GM18511 (cell line): ENCODE results near the gene ADK.
"Not testable (repeated sequence)": the region's sequence is repeated elsewhere in the genome, so short reads cannot be mapped to it uniquely, and the experiment has no call there.

ENCODE experiments used
- ATAC-seq: cut with Tn5 transposase; IDR thresholded peaks from one replicate; pipeline ENCODE4 v1.9.1; 2021; ENCODE audit warnings: mild to moderate bottlenecking, moderate library complexity; ENCODE audit not compliant: unreplicated experiment

ADK gene

DNA sequence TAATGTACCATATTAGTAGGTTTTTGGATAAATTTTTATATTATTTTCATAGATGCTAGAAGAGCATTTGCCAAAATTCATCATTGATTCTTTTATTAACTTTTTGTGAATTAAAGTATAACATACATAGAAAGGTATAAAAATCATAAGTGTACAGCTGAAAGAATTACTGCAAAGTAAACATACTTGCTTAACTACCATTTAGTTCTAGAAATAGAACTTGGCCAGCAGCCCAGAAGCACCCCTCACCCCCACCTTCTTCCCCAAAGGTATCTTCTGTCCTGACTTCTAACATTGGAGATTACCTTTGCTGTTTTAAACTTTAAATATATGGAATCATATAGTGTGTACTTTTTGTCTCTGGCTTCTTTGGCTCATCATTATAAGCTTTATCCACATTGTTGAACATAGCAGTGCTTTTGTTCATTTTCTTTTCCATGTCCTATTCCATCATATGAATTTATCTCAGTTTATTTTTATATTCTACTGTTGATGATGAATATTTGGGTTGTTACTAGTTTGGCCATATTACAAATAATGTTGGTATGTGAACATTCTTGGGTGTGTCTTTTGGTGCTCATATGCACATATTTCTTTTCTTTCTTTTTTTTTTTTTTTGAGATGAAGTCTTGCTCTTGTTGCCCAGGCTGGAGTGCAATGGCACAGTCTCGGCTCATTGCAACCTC lies 142.8 kb downstream of the ADK start:
- ATAC-seq: no peak

GRCh38 chr10:74297389-74298080 lies 146.5 kb downstream of the ADK start:
- ATAC-seq: no peak

DNA sequence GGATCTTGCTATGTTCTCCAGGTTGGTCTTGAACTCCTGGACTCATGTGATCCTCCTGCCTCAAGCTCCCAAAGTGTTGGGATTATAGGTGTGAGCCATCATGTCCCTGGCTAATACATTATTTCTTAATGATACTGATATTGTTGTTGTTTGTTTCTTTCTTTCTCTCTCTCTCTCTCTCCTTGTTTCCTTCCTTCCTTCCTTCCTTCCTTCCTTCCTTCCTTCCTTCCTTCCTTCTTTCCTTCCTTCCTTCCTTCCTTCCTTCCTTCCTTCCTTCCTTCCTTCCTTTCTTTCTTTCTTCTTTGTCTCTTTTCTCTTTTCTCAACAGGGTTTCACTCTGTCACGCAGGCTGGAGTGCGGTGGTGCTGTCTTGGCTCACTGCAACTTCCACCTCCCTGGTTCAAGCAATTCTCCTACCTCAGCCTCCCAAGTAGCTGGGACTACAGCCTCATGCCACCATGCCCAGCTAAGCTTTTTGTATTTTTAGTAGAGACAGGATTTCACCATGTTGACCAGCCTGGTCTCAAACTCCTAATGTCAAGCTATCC lies 149.1 kb downstream of the ADK start:
- not testable (repeated sequence) for ATAC-seq

DNA sequence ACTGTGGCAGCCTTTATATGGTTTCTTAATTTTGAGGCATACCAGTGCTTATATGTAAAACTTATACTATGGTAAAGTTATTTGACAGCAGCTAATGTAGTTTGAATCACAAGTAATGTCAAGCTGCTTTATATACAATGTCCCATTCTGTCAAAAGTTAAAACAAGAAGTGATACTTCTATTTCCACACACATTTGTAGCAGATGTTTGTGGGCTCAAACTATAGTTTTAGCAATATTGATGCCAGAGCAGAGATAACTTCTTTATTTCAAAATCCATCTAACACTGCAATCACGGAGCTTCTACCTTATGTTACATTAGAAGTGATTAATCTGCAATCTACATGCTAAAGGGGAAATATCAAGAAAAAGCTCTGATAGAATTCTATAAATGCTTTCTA lies 149.6 kb downstream of the ADK start:
- ATAC-seq: no peak

GRCh38 chr10:74305730-74306129 lies 154.7 kb downstream of the ADK start:
- ATAC-seq: no peak

DNA sequence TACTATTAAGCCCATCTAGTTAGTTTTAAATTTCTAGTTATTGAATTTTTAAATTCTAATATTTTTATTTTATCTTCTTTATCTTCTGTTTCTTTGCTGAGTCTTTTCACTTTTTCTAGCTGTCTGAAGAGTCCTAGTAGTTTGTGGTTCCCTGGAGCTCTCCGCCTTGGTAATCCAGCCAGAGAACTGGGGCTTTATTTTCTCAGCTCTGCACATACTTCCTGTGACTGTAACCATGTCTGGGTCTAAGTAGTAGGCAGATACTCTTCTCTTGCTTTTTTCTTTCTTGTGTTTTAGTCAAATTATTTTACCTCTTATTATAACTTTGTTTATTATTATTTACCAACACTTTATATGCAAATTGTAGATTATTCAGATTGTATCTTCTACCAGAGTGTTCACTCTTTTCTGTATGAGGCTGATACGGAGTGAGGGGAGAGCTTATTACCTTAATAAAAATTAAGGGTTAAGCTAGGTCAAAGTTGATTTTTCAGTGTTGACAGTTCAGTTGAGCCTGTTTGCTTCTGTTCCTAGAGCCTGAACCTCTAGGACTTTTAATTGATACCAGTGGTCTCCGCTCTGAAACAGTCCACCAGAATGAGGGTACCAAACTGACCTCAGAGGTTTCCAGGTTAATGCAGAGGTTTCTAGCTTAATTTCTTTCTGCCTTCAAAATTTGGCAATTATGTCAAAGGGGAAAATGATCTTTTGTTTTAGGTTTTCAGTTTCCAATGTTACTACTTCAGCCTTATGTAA lies 155.4 kb downstream of the ADK start:
- no peak for ATAC-seq

- ATAC-seq: no peak
Measured at GRCh38 chr10:74307061-74307651, 156.1 kb downstream of the ADK start.

- no peak for ATAC-seq
Measured at GRCh38 chr10:74310652-74311257, 159.7 kb downstream of the ADK start.

- no peak for ATAC-seq
Measured at GRCh38 chr10:74314166-74314565, 163.1 kb downstream of the ADK start.

DNA sequence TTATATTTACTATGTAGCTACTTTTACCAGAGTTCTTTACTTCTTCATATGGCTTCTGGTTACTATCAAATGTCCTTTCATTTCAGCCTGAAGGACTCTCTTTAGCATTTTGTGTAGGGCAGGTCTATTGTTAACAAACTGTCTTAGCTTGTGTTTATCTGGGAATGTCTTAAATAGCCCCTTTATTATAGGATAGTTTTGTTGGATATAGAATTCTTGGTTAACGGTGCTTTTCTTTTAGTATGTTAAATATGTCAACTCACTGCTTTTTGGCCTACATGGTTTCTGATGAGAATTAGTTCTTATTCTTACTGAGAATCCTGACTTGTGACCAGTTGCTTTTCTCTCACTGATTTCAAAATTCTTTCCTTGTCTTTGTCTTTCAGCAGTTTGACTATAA lies 169.0 kb downstream of the ADK start:
- ATAC-seq: no peak

- no peak for ATAC-seq
Measured at GRCh38 chr10:74320717-74321116, 169.7 kb downstream of the ADK start.

DNA sequence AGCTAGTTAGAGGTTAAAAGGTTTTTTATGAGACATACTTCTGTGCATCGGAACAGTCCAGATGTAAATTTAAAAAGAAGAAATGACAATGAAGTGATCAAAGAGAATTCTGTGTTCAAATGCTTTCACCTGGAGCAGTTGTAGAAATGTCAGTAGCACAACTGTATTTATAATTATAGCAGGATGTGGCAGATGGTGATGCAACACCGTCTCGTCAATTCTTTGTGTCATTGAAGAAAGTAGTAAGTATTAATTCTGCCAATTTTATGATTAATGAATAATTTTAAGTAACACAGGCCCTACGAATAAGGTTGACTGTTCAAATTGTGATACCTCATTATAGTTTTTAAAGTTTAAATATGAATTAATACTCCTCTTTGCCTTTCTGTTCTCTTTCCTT lies 171.1 kb downstream of the ADK start:
- ATAC-seq: no peak

DNA sequence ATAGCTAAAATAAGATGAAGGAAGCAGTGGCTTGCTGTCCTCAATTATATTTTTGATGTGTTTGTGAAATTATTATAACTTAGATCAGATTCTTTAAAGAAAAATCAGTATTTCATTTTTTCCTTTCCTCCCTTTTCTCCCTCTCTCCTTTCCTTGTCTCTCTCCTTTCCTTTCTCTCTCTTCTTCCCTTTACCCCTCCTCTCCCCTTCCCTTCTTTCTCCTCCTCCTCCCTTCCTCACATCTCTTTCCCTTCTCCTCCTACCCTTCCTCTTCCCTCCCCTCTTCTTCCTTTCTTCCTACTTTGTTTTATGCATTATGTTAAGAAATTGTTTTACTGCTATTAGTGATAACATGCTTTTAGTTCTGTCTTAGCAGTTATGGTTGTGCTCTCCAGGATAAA lies 171.5 kb downstream of the ADK start:
- no peak for ATAC-seq

GRCh38 chr10:74328388-74328787 lies 177.4 kb downstream of the ADK start:
- no peak for ATAC-seq

- no peak for ATAC-seq
Measured at GRCh38 chr10:74329873-74330272, 178.9 kb downstream of the ADK start.

- ATAC-seq: no peak
Measured at GRCh38 chr10:74330646-74331045, 179.6 kb downstream of the ADK start.

DNA sequence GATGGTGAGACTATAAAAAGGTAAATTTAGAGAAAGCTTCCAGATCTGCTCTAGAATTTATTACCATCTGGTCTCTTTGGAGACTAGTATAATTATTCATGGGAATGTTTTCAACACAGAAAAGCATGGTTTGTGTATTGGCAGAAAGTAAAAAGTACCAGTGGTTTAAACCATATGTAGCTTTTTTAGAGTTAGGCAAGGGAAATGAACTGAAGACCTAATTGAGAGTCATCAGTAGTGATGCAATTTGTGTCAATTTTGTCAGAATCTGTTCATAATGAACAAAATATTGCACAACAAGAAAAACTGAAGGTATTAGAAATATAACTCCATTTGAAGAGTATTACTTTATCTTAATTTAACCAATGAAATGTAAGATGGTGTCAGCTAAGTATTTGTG lies 181.4 kb downstream of the ADK start:
- no peak for ATAC-seq

- no peak for ATAC-seq
Measured at GRCh38 chr10:74333174-74333573, 182.2 kb downstream of the ADK start.

DNA sequence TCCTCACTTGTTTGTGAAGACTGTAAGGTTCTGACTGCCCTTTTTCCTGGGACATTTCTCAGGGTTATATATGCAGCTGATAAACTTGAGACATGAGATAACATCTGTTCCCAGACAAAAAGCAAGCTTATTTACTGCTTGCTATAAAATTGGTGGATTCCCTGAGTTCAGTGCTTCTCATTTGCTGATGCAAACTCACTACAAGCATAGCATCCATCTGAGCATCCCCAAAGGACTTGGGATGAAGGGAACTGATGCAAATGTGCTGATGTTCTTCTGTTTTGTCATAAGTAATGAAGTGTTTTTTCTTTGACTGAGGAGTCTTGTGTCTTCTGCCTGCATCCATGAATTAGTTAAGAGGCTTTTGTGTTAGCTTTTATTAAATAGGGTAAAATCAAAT lies 183.2 kb downstream of the ADK start:
- ATAC-seq: no peak

DNA sequence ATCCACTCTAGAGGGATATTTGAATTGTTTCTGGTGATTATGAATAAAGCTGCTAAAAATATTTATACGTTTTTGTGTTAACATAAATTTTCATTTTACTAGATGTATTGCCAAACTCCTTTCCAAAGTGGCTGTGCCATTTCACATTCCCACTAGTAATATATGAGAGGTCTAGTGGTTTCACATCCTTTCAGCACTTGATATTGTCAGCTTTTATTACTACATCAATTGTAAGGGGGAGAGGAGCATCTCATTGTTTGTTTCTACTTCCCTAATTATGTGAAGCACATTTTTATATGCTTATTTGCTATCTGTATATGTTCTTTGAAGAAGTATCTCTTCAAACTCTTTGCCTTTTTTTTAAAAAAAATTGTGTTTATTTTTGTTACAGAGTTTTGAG lies 184.5 kb downstream of the ADK start:
- no peak for ATAC-seq
